Adipocyte (in vitro differentiated cells): ENCODE results near the gene CDYL.

ENCODE experiments used
- DNase-seq: peaks from one replicate; pipeline ENCODE4 v3.0.0-alpha.2; 2015; ENCODE audit warnings: low read depth
- H3K27me3 ChIP-seq: replicated peaks from 2 replicates; pipeline ENCODE4 v1.7.0; 2013; ENCODE audit warnings: mild to moderate bottlenecking, low read length, moderate library complexity; ENCODE audit not compliant: control insufficient read depth, insufficient read depth
- H3K36me3 ChIP-seq: 2 replicates; pipeline ENCODE4 v1.7.0; 2013; ENCODE audit warnings: low read length, mild to moderate bottlenecking, moderate library complexity; ENCODE audit not compliant: control insufficient read depth, insufficient read depth, severe bottlenecking
- H3K4me1 ChIP-seq: 2 replicates; pipeline ENCODE4 v1.7.0; 2013; ENCODE audit warnings: mild to moderate bottlenecking, low read length, moderate library complexity; ENCODE audit not compliant: control insufficient read depth, insufficient read depth
- H3K4me3 ChIP-seq: 2 replicates; pipeline ENCODE4 v1.7.0; 2013; ENCODE audit warnings: mild to moderate bottlenecking, low read length, moderate library complexity
- H3K9ac ChIP-seq: 2 replicates; pipeline ENCODE4 v1.7.0; 2013; ENCODE audit warnings: mild to moderate bottlenecking, low read length, moderate library complexity
- H3K9me3 ChIP-seq: 2 replicates; pipeline ENCODE4 v1.7.0; 2013; ENCODE audit warnings: mild to moderate bottlenecking, low read length, moderate library complexity; ENCODE audit not compliant: control insufficient read depth

The CDYL gene

DNA sequence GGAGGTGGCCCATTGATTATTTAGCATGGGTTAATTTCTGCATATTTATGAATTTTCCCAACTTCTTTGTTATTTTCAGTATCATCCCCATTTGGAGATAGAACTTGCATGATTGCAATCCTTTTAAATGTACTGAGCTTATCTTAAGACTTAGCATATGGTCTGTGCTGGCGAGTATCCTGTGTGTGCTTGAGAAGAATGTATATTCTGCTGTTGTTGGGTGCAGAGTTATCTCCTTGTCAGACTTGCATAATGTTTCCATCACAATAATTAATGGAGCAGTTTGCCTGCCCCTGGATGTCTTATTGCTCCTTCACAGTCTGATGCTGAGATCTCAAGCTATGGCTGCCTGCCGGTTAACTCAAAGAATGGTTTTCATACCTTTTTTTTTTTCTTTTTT, 112.6 kb downstream of the CDYL start:
- Histone ChIP-seq H3K27me3 (no peaks in the 10 kb centered on the region), H3K9ac (no peak overlapping the region), H3K36me3 (peaks cover 13% of the 10 kb centered on the region), H3K4me3 (no peak overlapping the region), H3K4me1 (no peaks in the 10 kb centered on the region), H3K9me3 (no peaks in the 10 kb centered on the region)
- no peak for DNase-seq

DNA sequence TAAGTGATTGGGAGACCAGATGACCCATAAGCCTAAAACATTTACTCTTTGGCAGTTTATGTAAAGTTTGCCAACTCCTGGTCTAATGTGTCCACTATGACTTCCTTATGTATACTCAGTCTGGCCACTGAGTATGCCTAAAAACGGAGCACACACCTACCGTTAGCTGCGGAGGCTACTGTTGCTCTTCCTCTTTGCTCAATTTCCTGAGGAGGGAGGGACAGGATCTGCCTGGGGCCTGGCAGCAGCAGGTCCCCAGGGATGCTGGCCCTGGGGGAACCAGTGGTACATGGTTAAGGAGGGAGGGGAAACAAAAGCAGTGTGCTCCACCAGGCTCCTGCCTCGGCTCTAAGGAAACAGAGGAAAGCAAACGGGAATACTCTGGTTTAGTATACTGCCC, 113.5 kb downstream of the CDYL start:
- no peak overlapping the region for H3K9ac ChIP-seq
- H3K4me1 ChIP-seq, result no peaks in the 10 kb centered on the region
- no peaks in the 10 kb centered on the region for H3K27me3 ChIP-seq
- DNase-seq, result no peak
- no peak overlapping the region for H3K4me3 ChIP-seq
- H3K36me3 ChIP-seq, result peaks cover 15% of the 10 kb centered on the region
- no peaks in the 10 kb centered on the region for H3K9me3 ChIP-seq

DNA sequence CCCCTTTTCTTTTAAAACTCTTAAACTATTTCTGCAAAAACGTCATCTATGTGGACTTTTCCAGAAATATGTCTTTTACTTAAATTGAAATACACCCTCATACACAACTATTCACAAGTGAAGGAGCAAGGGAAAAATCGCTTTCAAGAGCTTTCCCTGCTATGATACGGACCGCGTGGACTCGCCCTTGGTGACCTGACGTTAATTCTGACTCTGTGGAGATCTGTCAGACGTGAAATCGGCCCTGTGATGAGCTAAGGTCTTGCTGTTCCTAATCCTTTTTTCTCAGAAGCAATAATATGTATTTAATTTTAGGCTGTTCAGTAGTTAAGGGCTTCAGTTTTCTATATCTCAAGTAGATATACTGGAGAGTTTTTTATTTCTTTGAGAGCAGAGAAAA, 114.0 kb downstream of the CDYL start:
- Histone ChIP-seq H3K4me1 (no peaks in the 10 kb centered on the region), H3K36me3 (peaks cover 15% of the 10 kb centered on the region), H3K4me3 (no peak overlapping the region), H3K27me3 (no peaks in the 10 kb centered on the region), H3K9ac (no peak overlapping the region), H3K9me3 (no peaks in the 10 kb centered on the region)
- DNase-seq, result no peak

DNA sequence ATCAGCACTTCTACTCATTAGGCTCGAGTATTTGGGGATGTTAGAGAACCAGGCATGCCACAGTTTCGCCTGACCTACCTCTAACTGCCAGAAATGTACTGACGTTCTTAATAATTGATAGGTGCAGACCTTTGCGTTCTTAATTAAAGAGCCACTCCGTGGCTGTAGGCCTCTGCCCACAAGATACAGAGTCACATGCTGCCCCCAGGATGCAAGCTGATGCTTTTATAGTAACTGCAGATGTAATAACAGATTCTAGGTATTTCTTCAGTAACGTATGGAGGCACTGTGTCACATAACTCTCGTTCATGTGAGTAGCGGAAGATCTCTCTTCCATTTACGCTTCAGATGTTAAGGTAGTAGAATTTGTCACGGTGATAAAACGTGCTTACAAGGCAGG, 114.4 kb downstream of the CDYL start:
- Histone ChIP-seq H3K27me3 (no peaks in the 10 kb centered on the region), H3K4me1 (no peaks in the 10 kb centered on the region), H3K36me3 (peaks cover 15% of the 10 kb centered on the region), H3K9me3 (no peaks in the 10 kb centered on the region), H3K4me3 (no peak overlapping the region), H3K9ac (no peak overlapping the region)
- DNase-seq, result no peak

DNA sequence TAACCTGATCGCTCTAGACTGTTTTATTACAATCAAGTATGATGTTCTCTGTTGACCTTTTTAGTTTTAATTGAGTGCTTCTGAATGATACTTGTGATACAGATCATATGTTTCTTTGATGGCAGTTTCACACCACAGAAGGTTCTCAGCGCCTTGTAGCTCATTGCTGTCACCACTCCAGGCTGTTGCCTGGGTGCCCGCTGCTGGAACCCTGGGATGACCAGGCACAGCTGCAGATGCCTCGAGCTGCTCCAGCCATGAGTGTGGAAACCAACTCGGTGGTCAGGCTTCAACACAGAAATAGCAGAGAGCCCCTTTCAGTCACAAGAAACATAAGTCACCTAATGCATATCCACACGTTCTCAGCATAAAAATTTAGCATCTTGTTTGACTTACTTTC, 114.9 kb downstream of the CDYL start:
- Histone ChIP-seq H3K9me3 (no peaks in the 10 kb centered on the region), H3K4me3 (no peak overlapping the region), H3K36me3 (peaks cover 15% of the 10 kb centered on the region), H3K27me3 (no peaks in the 10 kb centered on the region), H3K4me1 (no peaks in the 10 kb centered on the region), H3K9ac (no peak overlapping the region)
- DNase-seq, result no peak

DNA sequence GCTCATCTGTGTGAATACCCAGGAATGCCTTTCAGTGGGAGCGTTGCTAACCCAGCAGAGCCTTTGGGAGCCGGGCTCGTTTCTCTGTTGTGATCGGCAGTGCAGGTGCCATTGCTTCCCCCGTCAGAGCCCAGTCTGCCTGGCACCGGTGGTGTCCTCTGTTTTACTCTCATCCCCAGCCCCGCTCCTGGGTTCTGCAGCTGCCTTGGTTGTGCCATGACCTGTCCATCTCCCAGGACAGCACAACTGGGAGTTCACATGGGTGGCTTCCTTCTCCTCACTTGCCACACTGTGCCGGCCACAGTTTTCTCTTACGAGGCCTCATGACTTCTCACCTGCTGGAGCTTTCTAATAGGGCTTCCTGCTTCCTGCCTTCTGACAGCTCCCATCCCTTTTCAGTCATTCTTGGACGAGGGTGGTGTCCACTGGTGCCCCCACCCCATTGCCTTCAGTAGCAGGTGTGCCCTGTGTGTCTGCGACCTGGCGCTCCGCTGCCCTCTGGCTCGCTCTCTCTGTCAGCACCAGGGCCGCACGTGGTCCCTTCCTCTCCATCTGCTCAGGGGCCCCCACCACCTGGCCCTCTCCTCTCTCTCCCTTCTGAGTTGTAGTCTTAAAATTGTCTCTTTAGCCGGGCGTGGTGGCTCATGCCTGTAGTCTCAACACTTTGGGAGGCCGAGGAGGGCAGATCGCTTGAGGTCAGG, 116.7 kb downstream of the CDYL start:
- Histone ChIP-seq H3K27me3 (no peaks in the 10 kb centered on the region), H3K36me3 (peaks cover 15% of the 10 kb centered on the region), H3K9ac (no peak overlapping the region), H3K4me1 (no peaks in the 10 kb centered on the region), H3K4me3 (no peak overlapping the region), H3K9me3 (no peaks in the 10 kb centered on the region)
- DNase-seq, result no peak

DNA sequence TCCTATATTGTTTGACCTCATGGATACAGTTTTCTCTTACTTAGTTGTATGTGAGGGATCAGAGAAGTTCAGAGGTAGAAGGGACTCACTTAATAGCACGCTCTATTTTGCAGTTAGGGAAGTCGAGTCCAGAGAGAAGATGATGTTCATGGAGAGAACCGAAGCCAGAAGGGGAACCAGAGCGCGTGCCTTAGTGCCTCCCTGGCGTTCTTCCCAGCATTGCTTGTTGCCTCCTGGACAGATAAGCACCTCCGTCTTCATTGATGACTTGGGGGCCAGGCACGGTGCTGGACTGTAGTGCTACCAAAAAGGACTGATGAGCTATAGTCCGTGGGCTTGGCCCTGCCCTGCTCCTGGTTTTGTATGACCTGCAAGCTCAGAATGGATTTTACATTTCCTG, 117.8 kb downstream of the CDYL start:
- H3K9ac ChIP-seq, result no peak overlapping the region
- no peaks in the 10 kb centered on the region for H3K27me3 ChIP-seq
- no peaks in the 10 kb centered on the region for H3K4me1 ChIP-seq
- DNase-seq, result no peak
- peaks cover 24% of the 10 kb centered on the region for H3K36me3 ChIP-seq
- H3K9me3 ChIP-seq, result no peaks in the 10 kb centered on the region
- no peak overlapping the region for H3K4me3 ChIP-seq

DNA sequence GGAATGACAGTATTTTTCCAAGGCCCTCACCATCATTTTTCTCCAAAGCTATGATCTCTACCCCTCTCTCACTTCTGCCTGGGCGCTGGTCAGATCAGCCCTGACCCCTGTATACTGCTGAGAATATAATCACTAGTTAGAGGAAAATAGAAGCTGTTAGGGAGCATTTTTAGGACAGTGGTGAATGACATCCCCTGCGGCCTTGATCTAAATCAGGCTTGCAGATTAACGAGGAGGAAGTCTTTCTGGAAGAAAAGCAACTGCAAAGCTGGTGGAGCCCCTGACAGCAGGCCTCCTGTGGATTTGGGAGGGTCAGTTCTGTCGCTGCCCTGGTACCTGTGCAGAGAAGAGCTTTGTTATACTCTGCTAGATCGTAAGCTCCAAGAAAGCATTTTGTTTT, 119.8 kb downstream of the CDYL start:
- Histone ChIP-seq H3K9me3 (no peaks in the 10 kb centered on the region), H3K36me3 (peaks cover 24% of the 10 kb centered on the region), H3K4me1 (no peaks in the 10 kb centered on the region), H3K9ac (no peak overlapping the region), H3K27me3 (no peaks in the 10 kb centered on the region), H3K4me3 (no peak overlapping the region)
- DNase-seq, result no peak

DNA sequence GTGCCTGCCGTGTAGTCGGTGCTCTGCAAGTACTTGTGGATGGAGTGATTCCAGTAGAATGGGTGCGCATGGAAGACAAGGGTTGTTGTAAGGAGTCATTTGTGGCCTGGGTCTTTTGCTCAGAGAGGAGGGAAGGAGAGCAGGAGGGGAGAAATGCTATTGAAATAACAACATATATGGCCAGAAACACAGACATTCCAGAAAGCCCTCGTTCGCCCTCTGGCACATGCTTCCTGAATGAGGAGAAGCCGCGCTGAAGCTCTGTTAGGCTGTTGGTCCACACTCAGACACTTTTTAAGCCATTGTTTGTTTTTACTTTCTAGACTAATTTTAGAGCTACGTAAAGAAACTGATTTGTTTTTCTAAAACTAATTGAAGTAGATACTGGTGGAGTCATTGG, 120.2 kb downstream of the CDYL start:
- Histone ChIP-seq H3K9ac (no peak overlapping the region), H3K4me1 (no peaks in the 10 kb centered on the region), H3K4me3 (no peak overlapping the region), H3K36me3 (peaks cover 24% of the 10 kb centered on the region), H3K27me3 (no peaks in the 10 kb centered on the region), H3K9me3 (no peaks in the 10 kb centered on the region)
- peak; percentile 8 for DNase-seq

DNA sequence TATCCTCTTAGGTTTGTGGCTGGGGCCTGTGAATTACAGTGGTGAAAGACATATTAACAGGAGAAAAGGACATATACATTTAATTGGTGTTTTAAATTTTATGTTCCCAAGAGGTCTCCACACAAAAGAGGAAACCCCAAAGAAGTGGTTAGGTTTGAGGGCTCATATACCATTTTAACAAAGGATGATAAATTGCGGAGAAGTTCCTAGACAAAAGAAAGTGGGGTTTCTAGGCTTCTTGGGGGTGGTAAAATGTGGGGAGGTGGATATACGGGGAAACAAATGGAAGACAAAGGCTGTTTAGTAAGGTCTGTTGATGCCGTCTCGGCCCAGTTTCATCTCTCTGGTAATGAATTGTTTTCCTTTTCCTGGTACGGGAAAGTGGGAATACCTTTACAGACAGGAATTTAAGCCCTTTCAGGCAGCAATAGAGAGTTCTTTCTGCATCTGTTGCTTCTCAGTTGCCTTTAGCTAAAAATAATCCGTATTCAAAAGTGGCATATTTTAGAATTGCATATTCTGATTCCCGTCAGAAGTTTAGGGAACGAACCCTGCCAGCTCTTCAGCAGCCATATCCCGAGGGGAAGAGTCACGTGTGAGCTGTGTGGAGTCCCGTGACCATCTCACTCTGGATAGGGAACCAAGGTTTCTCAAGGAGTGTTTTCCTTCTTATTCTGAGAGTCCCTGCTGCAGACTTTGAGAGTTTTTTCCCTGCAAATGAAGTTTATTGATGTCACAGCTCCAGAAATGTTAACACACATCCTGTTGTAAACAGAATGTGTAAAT, 123.2 kb downstream of the CDYL start:
- no peaks in the 10 kb centered on the region for H3K27me3 ChIP-seq
- DNase-seq, result no peak
- H3K9me3 ChIP-seq, result no peaks in the 10 kb centered on the region
- no peak overlapping the region for H3K9ac ChIP-seq
- no peaks in the 10 kb centered on the region for H3K4me1 ChIP-seq
- H3K4me3 ChIP-seq, result no peak overlapping the region
- H3K36me3 ChIP-seq, result peaks cover 17% of the 10 kb centered on the region

DNA sequence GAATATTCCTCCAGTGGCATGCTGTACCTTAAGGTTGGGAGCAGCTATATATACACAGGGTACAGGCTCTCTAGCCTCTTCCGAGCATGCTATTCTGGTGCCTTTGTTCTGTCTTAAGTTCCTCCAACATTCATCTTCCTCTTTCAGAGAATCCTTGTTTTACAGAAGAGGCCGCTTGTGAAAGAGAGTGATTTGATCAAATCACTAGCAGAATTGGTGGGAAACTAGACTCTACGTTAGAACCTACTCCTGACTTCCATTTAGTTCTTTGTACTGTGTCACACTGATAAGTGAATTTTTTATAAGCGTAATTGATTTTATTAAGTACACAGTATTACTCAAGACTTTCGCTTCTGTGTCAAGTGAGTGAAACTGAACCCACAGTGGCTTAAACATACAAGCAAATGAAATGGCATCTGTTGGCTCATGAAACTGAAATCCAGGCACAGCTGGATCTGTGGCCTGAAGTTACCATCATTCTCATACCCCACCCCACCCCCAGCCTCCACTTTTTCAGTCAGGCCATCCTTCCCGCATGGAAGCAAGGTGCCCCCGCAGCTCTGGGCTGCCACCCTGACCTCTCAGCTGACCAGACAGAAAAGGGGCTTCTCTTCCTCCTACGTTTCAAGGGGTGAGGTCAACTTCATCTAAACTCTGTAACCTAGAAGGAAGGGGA, 125.3 kb downstream of the CDYL start:
- Histone ChIP-seq H3K9ac (no peak overlapping the region), H3K4me1 (no peaks in the 10 kb centered on the region), H3K27me3 (no peaks in the 10 kb centered on the region), H3K9me3 (no peaks in the 10 kb centered on the region), H3K36me3 (peaks cover 17% of the 10 kb centered on the region), H3K4me3 (no peak overlapping the region)
- no peak for DNase-seq
